COLO829 (cell line): ENCODE results near the gene TMEM184A.

Source experiments
- DNase-seq: peaks from one replicate; pipeline ENCODE4 v3.0.0; 2012; ENCODE audit warnings: low spot score

TMEM184A gene

GRCh38 chr7:1555813-1556543, at the start of gene TMEM184A:
Gene TMEM184A (minus strand): TSS chr7:1556205. CDS start chr7:1555484, 721 bp downstream.
- DNase-seq = no peak

DNA sequence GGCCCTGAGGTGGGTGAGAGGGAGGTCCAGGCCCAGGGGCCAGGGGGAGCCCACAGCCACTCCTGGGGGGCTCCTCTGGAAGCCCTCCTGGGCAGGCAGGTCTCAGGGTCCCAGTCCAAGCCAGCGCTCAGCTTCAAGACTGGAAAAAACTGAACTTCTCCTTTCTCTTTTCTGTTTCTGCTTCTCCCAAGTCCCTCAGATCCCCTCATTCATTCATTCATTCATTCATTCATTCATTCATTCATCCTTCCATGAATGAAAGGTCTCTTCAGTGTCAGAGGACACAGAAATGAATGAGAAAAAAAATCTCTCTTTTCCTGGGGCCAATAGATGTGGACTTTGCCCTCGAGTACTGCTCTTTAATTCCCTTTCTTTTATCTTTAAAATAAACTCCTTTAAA, 48.4 kb upstream of the TMEM184A start:
- no peak for DNase-seq

DNA sequence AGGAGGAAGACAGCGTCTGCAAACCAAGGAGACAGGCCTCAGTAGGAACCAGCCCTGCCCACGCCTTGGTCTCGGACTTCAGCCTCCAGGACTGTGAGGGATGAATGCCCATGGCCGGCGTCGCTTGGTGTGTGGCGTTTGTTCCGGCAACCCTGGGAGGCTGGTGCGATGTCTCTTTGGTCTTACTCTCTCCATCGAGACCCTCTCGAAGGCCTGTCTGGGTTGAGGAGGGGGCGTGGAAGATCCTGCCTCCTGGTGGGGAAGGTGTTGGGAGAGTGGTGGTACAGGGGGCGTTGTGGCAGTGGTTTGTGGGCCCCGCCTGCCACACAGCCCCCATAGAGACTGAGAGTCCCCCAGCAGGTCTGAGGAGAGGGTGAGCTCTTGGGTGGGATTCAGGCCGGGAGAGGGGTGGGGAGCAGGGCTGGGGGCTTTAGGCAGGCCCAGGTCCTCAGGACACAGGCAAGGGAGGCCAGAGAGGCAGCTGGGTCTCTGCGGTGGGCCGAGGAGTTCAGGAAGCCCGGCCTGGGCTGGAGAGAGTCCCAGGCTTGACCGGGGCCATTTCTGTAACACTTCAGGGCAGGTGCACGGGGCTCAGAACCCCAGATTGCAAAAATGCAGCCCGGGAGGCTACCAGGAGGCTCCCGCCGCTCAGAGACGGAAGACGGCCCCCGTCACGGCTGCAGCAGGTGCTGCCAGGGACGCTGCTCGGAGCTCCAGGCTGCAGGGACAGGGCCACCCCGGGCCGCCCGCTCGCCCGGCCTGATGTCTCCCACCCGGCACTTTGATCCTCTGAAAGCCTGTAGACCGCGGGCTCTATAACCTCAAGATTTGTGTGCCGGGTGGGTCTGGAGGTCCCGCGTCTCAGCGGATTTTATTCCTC, 47.6 kb upstream of the TMEM184A start:
- no peak for DNase-seq

DNA sequence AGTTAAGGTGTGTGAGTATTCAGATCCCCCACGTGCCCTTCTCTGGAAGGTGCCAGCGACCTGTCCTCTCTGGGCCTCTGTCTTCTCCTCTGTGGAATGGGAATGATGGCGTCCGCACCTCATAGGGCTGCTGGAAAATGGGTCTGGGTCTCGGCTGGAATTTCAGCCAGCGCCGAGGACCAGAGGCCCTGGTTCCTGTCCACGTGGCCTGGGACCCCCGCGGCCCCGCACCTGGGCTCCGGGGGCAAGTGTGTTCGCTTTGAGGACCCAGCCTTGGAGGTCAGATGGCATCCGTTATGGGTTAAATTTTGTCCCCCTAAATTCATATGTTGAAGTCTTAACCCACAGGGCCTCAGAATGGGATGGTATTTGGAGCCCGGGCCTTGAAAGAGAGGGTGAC, 46.4 kb upstream of the TMEM184A start:
- DNase-seq = no peak

GRCh38 chr7:1601956-1602355, 46.0 kb upstream of the TMEM184A start:
- no peak for DNase-seq

DNA sequence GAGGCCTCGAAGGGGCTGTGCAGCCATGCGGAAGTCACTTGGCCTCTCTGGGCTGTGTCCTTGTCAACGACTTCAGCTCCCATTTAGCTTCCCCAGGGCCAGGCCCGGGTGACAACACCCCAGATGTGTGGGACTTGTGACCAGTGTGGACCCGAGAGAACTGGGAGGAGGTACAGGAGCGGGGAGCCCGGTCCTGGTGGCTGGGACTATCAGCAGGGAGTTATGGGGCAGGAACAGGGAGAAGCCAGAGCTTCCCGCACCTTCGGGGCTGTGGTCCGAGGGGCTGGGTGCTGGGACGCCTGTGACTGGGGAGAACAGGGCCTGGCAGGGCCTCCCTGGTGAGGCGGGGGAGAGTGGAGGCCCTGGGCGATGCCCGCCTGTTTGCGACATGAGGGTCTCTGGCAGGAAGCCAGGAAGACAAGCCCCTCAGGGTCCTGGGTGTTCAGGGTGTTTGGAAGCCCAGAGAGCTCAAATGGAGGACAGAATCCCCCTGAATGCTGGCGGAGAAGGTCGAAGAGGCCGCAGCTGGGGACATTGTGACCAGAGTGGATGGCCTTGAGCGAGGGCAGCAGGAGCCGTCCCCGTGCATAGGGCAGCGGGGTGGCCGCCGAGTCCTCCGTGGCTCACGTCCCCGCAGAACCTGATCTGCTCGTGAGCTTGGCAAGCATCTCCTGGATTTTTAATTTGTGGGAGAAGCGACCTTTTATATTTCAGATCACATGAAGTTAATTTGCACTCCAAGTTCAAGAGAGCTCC, 43.8 kb upstream of the TMEM184A start:
- no peak for DNase-seq

DNA sequence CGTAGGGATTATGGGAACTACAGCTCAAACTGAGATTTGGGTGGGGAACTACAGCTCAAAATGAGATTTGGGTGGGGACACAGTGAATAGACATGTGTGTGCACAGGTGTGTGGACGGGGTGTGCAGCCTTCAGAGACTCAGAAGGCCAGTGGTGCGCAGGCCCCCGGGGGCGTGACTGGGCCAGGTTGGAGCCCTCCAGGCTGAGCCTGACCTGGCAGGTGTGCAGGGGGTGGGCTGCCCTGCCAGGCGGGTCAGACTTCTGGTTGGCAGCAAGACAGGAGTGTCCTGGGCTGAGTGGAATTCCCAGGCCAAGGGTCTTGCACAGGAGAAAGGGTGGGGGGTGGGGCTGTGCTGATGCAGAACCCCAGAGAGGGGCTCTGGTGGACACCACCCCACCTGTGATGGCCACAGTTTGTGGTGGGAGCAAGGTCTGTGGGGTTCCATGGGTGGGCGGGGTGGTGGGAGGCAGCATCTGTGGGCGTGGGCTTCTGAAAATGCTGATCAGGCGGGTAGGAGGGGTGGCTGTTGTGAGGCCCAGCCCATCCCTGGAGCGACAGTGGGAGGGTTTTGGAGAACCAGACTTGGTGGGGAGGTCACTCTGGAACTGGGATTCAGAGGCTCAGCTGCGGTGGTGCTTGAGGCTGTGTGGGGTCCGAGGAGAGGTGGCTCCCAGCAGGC, 43.1 kb upstream of the TMEM184A start:
- no peak for DNase-seq

DNA sequence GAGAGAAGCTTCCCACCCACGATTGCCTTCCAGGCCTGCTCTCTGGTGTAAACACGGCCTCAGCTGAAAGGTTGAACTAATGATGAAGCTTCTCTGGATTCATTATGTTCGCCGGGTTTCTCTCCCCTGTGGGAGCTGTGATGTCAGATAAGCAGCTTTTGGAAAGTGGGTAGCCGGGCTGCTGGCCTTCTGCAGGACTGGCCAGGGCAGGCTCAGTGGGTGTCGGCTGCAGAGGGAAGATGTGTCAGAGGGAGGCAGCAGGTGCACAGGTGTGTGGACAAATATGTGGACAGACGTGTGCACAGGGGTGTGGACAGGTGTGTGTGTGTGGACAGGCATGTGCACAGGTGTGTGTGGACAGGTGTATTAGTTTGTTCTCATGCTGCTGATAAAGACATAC, 42.3 kb upstream of the TMEM184A start:
- DNase-seq = no peak

DNA sequence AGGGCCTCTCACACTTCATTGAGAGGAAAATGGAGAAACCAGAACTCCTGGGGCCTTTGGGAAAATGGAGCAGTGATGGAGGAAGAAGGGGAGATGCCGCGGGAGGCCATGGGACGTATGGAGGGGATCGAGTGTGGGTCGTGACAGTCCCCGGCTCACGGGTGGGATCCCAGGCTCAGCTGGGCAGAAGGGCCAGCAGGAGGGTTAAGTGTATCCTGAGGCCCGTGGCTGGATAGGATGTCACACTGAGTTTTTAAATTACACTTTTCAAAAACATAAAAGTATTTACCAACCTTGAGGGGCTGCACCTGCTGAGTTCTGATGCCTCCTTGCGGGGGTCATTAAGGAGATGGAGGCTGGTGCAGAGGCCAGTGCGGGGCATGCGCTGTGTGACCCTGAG, 41.8 kb upstream of the TMEM184A start:
- DNase-seq = no peak

- DNase-seq = no peak
Observed at GRCh38 chr7:1597066-1597760, 41.2 kb upstream of the TMEM184A start.

- no peak for DNase-seq
Observed at GRCh38 chr7:1596181-1597043, 40.4 kb upstream of the TMEM184A start.

- no peak for DNase-seq
Observed at GRCh38 chr7:1595636-1596035, 39.6 kb upstream of the TMEM184A start.

- no peak for DNase-seq
Observed at GRCh38 chr7:1595027-1595426, 39.0 kb upstream of the TMEM184A start.

GRCh38 chr7:1593904-1594421, 38.0 kb upstream of the TMEM184A start:
- DNase-seq = no peak

DNA sequence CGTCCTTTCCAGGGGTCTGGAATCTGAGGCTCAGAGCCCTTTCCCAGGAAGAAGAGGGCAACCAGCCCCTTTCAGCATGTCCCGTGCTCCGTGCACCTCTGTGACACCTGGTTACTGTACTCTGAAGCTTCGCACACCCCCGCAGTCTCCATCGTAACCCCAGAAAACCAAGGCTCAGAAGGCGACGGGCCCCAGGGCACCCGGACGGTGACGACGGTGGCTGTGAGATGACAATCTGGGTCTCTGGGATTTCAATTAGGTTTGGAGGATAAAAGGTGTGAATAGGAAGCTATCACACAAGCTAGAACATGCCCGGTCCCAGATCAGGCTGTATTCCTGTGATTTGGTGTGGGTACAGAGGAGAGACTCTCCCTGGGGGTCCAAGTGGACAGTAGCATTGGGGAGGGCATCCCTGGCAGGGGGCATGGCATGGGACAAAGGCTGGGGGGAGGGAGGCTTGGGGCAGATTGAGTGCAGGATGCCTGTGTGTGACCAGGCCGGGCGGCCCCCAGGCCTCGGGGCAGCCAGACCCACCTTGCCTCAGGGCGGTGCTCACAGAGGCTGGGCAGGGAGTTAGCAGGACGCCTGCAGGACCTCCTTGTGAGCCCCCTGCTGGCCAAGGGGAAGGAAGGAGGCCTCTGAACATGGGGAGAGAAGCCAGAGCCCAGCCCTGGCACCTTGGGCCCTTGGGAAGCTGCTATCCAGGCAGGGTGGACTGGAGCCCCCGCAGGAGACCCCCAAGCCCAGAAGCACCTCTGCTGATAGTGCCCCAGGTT, 37.3 kb upstream of the TMEM184A start:
- DNase-seq = no peak

- DNase-seq = no peak
Observed at GRCh38 chr7:1592299-1592871, 36.4 kb upstream of the TMEM184A start.

GRCh38 chr7:1591876-1592275, 35.9 kb upstream of the TMEM184A start:
- no peak for DNase-seq

DNA sequence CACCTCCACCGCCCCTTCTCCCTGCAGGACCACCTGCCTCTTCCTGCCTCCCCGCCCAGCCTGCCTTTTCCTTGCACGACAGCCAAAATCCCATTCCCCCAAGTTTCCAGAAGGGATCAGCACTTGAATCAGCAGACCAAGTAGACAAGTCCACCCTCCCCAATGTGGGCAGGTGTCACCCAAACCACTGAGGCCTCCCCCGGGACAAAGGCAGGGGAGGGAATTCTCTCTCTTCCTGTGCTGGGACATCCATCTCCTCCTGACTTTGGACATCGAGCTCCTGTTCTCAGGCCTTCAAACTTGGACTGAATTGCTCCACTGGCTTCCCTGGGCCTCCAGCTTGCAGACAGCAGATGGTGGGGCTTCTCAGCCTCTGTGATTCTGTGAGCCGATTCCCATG, 35.4 kb upstream of the TMEM184A start:
- no peak for DNase-seq

DNA sequence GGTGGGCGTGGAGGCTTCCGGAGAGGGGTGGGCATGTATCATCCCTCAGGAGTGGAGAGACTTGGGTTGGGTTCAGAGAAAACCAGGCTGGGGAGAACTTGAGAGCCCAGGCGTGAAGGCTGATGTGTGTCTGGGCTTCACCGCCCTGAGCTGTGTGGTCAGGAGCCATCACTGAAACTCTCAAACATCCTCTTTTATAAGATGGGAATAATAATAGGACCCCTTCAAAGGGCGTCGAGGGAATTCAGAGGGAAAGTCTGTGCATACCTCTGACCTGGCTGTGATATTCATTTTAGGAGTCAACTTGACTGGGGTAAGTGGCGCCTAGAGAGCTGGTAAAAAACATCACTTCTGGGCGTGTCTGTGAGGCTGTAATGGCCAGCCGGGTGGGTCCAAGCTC, 34.9 kb upstream of the TMEM184A start:
- no peak for DNase-seq
